ENCODE data around the gene FXYD4. TPM values are rescaled to one million over a fixed set of nuclear protein-coding genes. Genes with fewer than 3 reads are reported as not detected.
A peak's percentile ranks its signal among the peaks of the same experiment; 100 is the strongest.

The FXYD4 gene
- total RNA-seq, 4 donors from 2014 or later = not detected

GRCh38 chr10:43407148-43407575, 35.7 kb downstream of the FXYD4 start:
- TF ChIP-seq EP300 (IDR thresholded peaks at IDR 0.05; ENCODE audit: low read depth) (no peak), POLR2A (IDR thresholded peaks at IDR 0.05) (no peak), POLR2AphosphoS5 (IDR thresholded peaks at IDR 0.05) (peak in 1 of 3 donors; percentile 3), CTCF (IDR thresholded peaks at IDR 0.05) (no peak)
- intact Hi-C loops (cut with DNase I; ENCODE audit: low total_unique reads) = no loop called here

GRCh38 chr10:43407576-43408330, 36.3 kb downstream of the FXYD4 start:
- in situ Hi-C loops (cut with MboI; ENCODE audit: low pct_ligation_motif_present in 1 of 4, low pct_unique_long_range_greater_than_20kb in 1 of 4, low sequenced_read_pairs in 3 of 4) = no loop called here
- Histone ChIP-seq H3K4me3 (peak overlapping the region; percentile 80 to 91 (median 84)), H3K27ac (peak overlapping the region; percentile 100), H3K36me3 (peaks cover 0 to 2% (median 0%) of the 10 kb centered on the region in 4 donors), H3K27me3 (no peaks in the 10 kb centered on the region), H3K9me3 (no peaks in the 10 kb centered on the region), H3K4me1 (peaks cover 12 to 46% (median 40%) of the 10 kb centered on the region in 4 donors)
- peak; percentile 16 for TF ChIP-seq EP300 (IDR thresholded peaks at IDR 0.05; ENCODE audit: low read depth)
- TF ChIP-seq CTCF (IDR thresholded peaks at IDR 0.05) = peak; percentile 34 to 79 (median 43)
- TF ChIP-seq POLR2AphosphoS5 (IDR thresholded peaks at IDR 0.05) = peak; percentile 87 to 96 (median 96)
- peak; percentile 91 for TF ChIP-seq POLR2A (IDR thresholded peaks at IDR 0.05)
- 0% methylated on average over 56 of the region's 56 CpGs; no CpG with 5 or more reads in 1 of the 2 donors for WGBS, 2 donors (ENCODE audit: low coverage in 1 of 2)
- intact Hi-C loops (cut with DNase I; ENCODE audit: low total_unique reads) = no loop called here
- peak; percentile 93 for DNase-seq

More at GRCh38 chr10:43407148-43407575, 35.7 kb downstream of the FXYD4 start:
- peak overlapping the region; percentile 100 for H3K27ac ChIP-seq
- peak; percentile 73 for DNase-seq
- peaks cover 0 to 5% (median 0%) of the 10 kb centered on the region in 4 donors for H3K36me3 ChIP-seq
- WGBS, 2 donors (ENCODE audit: low coverage in 1 of 2) = 0% methylated on average over 52 of the region's 59 CpGs; no CpG with 5 or more reads in 1 of the 2 donors
- H3K4me3 ChIP-seq = peak overlapping the region; percentile 80 to 91 (median 84)
- H3K4me1 ChIP-seq = peaks cover 12 to 52% (median 44%) of the 10 kb centered on the region in 4 donors
- no peaks in the 10 kb centered on the region for H3K27me3 ChIP-seq
- H3K9me3 ChIP-seq = no peaks in the 10 kb centered on the region
- in situ Hi-C loops (cut with MboI; ENCODE audit: low pct_ligation_motif_present in 1 of 4, low pct_unique_long_range_greater_than_20kb in 1 of 4, low sequenced_read_pairs in 3 of 4) = no loop called here

- no peaks in the 10 kb centered on the region for H3K27me3 ChIP-seq
- TF ChIP-seq POLR2AphosphoS5 (IDR thresholded peaks at IDR 0.05) = no peak
- no peak for TF ChIP-seq POLR2A (IDR thresholded peaks at IDR 0.05)
- peak in 1 of 5 experiments; percentile 12 for TF ChIP-seq CTCF (IDR thresholded peaks at IDR 0.05)
- no peak for TF ChIP-seq EP300 (IDR thresholded peaks at IDR 0.05; ENCODE audit: low read depth)
- H3K9me3 ChIP-seq = no peaks in the 10 kb centered on the region
- H3K36me3 ChIP-seq = no peaks in the 10 kb centered on the region
- 0 to 1% methylated on average over 13 to 27 of the region's 31 CpGs for WGBS, 2 donors (ENCODE audit: low coverage in 1 of 2)
- H3K4me1 ChIP-seq = peaks cover 12 to 41% (median 37%) of the 10 kb centered on the region in 4 donors
- H3K4me3 ChIP-seq = peak overlapping the region; percentile 80 to 91 (median 84)
- intact Hi-C loops (cut with DNase I; ENCODE audit: low total_unique reads) (no loop called here), in situ Hi-C loops (cut with MboI; ENCODE audit: low pct_ligation_motif_present in 1 of 4, low pct_unique_long_range_greater_than_20kb in 1 of 4, low sequenced_read_pairs in 3 of 4) (no loop called here)
- no peak for DNase-seq
- H3K27ac ChIP-seq = peak overlapping the region; percentile 100
Measured at GRCh38 chr10:43408331-43408709, 36.9 kb downstream of the FXYD4 start.

- Histone ChIP-seq H3K36me3 (no peaks in the 10 kb centered on the region), H3K27ac (peak within 1 kb of the TSS; percentile 100), H3K9me3 (no peaks in the 10 kb centered on the region), H3K4me3 (peak within 1 kb of the TSS; percentile 80 to 91 (median 84)), H3K27me3 (no peaks in the 10 kb centered on the region), H3K4me1 (peaks cover 12 to 36% (median 32%) of the 10 kb centered on the region in 4 donors)
- WGBS, 2 donors (ENCODE audit: low coverage in 1 of 2) = 1% methylated on average over 14 of the region's 68 CpGs; no CpG with 5 or more reads in 1 of the 2 donors
- intact Hi-C loops (cut with DNase I; ENCODE audit: low total_unique reads) = no loop called here
- in situ Hi-C loops (cut with MboI; ENCODE audit: low pct_ligation_motif_present in 1 of 4, low pct_unique_long_range_greater_than_20kb in 1 of 4, low sequenced_read_pairs in 3 of 4) = no loop called here
- DNase-seq = peak; percentile 96
- TF ChIP-seq POLR2A (IDR thresholded peaks at IDR 0.05) (peak; percentile 97), POLR2AphosphoS5 (IDR thresholded peaks at IDR 0.05) (peak; percentile 97 to 99 (median 98)), CTCF (IDR thresholded peaks at IDR 0.05) (no peak), EP300 (IDR thresholded peaks at IDR 0.05; ENCODE audit: low read depth) (no peak)
Measured at GRCh38 chr10:43408710-43409384, 37.4 kb downstream of the FXYD4 start, which contains the start of gene HNRNPF. Gene HNRNPF, minus strand, starts transcription at chr10:43409186. Its CDS starts 21,302 bp downstream, at chr10:43387884.

Measured in transverse colon (tissue), 4 donors.